ENCODE data around the gene TNFRSF19.

DNA sequence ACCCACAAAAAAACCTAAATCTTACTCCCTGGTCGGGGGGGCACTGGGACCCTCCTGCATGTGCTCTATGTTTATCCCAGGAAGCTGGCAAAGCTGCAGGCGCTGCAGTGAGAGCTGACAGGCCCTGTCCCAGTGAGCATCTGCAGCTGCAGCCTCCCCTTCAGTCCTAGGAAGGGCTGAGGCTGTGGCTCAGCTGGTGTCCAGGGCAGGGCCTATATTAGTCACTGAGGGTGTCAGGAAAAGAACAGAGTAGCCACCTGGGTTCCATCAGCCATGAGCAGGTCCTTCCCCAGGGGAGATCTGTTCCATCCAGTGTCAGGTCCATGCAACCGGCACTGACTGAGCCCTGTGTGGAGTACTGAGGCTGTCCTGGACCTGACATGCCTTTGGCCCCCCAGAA is 120.5 kb downstream of the TNFRSF19 start:
- no peak for TF ChIP-seq SUZ12 (IDR thresholded peaks at IDR 0.05; ENCODE audit: extremely low read depth, insufficient read depth, insufficient read length)
- TF ChIP-seq ZNF274 (IDR thresholded peaks at IDR 0.05; ENCODE audit: low read depth, low read length) = no peak

Measured in NT2/D1 (cell line).